SK-N-SH (cell line): Measurements from ENCODE around the gene CIBAR2. TPM values are rescaled to one million over a fixed set of nuclear protein-coding genes. Genes with fewer than 3 reads are reported as not detected.

Experiments used
- CTCF ChIA-PET: fragments of 300-600, 350-600 bp; formaldehyde crosslinking; extraction: SDS; loops from one replicate; lab custom pipeline; 2021; lab: Yijun Ruan, JAX
- POLR2A ChIA-PET: fragments of 350-600 bp; sonication (Branson Sonifier 250); formaldehyde crosslinking; extraction: SDS; loops from one replicate; lab custom pipeline; 2020; ENCODE audit warnings: antibody characterized with exemption, inconsistent platforms; lab: Yijun Ruan, JAX
- DNase-seq: peaks from one replicate; pipeline ENCODE4 v3.0.0; 2012
- H2AFZ ChIP-seq: fragments of 200-600 bp; sonication (generic); 2 replicates; pipeline ENCODE4 v1.8.1; 2016; ENCODE audit warnings: antibody characterized with exemption, mild to moderate bottlenecking, low read depth
- H3F3A ChIP-seq: fragments of 200-600 bp; sonication (generic); replicated peaks from 2 replicates; pipeline ENCODE3; 2016; ENCODE audit warnings: antibody characterized with exemption, mild to moderate bottlenecking; ENCODE audit not compliant: insufficient read depth
- H3K27ac ChIP-seq, 2 experiments: fragments of 200-500 bp in 1 of 2; fragments of 200-600 bp in 1 of 2; sonication (Bioruptor generic) in 1 of 2; sonication (generic), shearing (Covaris generic) in 1 of 2; 2 replicates each; pipeline versions ENCODE4 v1.5.1 to v1.6.1; 2014 to 2016; ENCODE audit warnings: low read depth in 2 of 2, inconsistent platforms in 1 of 2, low read length in 1 of 2, mild to moderate bottlenecking in 1 of 2, mixed read lengths in 1 of 2
- H3K27me3 ChIP-seq: fragments of 200-600 bp; sonication (generic), shearing (Covaris generic); 2 replicates; pipeline ENCODE4 v1.6.1; 2016; ENCODE audit warnings: mixed run types; ENCODE audit not compliant: insufficient read depth
- H3K36me3 ChIP-seq, 2 experiments: fragments of 200-500 bp in 1 of 2; fragments of 200-600 bp in 1 of 2; sonication (Bioruptor generic) in 1 of 2; sonication (generic) in 1 of 2; replicated peaks in 1 of 2; 2 replicates each; pipeline versions ENCODE3 to v1.5.1; 2014 to 2016; ENCODE audit warnings: low read length in 1 of 2, mild to moderate bottlenecking in 1 of 2; ENCODE audit not compliant: insufficient read depth in 2 of 2, control insufficient read depth in 1 of 2
- H3K4me1 ChIP-seq, 2 experiments: fragments of 200-500 bp in 1 of 2; fragments of 200-600 bp in 1 of 2; sonication (Bioruptor generic) in 1 of 2; sonication (generic), shearing (Covaris generic) in 1 of 2; 2 replicates each; pipeline versions ENCODE4 v1.5.1 to v1.6.1; 2014 to 2016; ENCODE audit warnings: low read depth in 1 of 2, low read length in 1 of 2, mixed run types in 1 of 2; ENCODE audit not compliant: insufficient read depth in 2 of 2, control insufficient read depth in 1 of 2
- H3K4me2 ChIP-seq: fragments of 200-600 bp; sonication (generic), shearing (Covaris generic); 2 replicates; pipeline ENCODE4 v1.6.1; 2017; ENCODE audit warnings: mixed run types
- H3K4me3 ChIP-seq, 2 experiments: fragments of 200-500 bp in 1 of 2; fragments of 200-600 bp in 1 of 2; sonication (Bioruptor generic) in 1 of 2; sonication (generic), shearing (Covaris generic) in 1 of 2; 2 replicates each; pipeline versions ENCODE4 v1.5.1 to v1.8.1; 2014 to 2016; ENCODE audit warnings: low read depth in 2 of 2, inconsistent platforms in 1 of 2, low read length in 1 of 2, mild to moderate bottlenecking in 1 of 2, mixed read lengths in 1 of 2, moderate library complexity in 1 of 2
- H3K79me2 ChIP-seq: fragments of 200-600 bp; sonication (generic); 2 replicates; pipeline ENCODE4 v1.8.1; 2017; ENCODE audit warnings: mild to moderate bottlenecking; ENCODE audit not compliant: insufficient read depth
- H3K9ac ChIP-seq: fragments of 200-600 bp; sonication (generic); 2 replicates; pipeline ENCODE4 v1.6.1; 2017; ENCODE audit warnings: mixed run types
- H3K9me2 ChIP-seq: fragments of 200-600 bp; sonication (generic); 2 replicates; pipeline ENCODE4 v1.6.1; 2017; ENCODE audit warnings: mixed run types
- H3K9me3 ChIP-seq: fragments of 200-600 bp; sonication (generic); 2 replicates; pipeline ENCODE4 v1.6.1; 2017; ENCODE audit warnings: mixed run types, mild to moderate bottlenecking, moderate library complexity
- H4K20me1 ChIP-seq: fragments of 200-600 bp; sonication (generic); 2 replicates; pipeline ENCODE4 v1.6.1; 2017; ENCODE audit warnings: mild to moderate bottlenecking, mixed run types; ENCODE audit not compliant: insufficient read depth
- CHD2 ChIP-seq: fragments of 150-350 bp; IDR thresholded peaks from 2 replicates; pipeline ENCODE4 v1.6.1; 2018; ENCODE audit warnings: low read length; ENCODE audit not compliant: partially characterized antibody
- ELF1 ChIP-seq: IDR thresholded peaks from 2 replicates; pipeline ENCODE4 v1.4.0; 2012
- EZH2phosphoT487 ChIP-seq: fragments of 200-600 bp; sonication (generic); IDR thresholded peaks from 2 replicates; pipeline ENCODE4 v1.6.1; 2017; ENCODE audit warnings: low read depth, mixed run types, mild to moderate bottlenecking, antibody characterized with exemption, moderate library complexity, borderline replicate concordance
- FOXJ3 ChIP-seq: sonication (generic); formaldehyde crosslinking; IDR thresholded peaks from 2 replicates; pipeline ENCODE4 v1.5.1; 2020; ENCODE audit warnings: mild to moderate bottlenecking, missing genetic modification reagents
- FOXM1 ChIP-seq: IDR thresholded peaks from 2 replicates; pipeline ENCODE4 v1.4.0; 2012; ENCODE audit warnings: low read depth, mild to moderate bottlenecking
- JUND ChIP-seq: IDR thresholded peaks from 2 replicates; pipeline ENCODE4 v1.4.0; 2012
- RAD21 ChIP-seq: IDR thresholded peaks from 2 replicates; pipeline ENCODE4 v1.6.1; 2012; ENCODE audit warnings: mild to moderate bottlenecking, low read length
- RFX5 ChIP-seq: IDR thresholded peaks from 2 replicates; pipeline ENCODE4 v1.6.1; 2012; ENCODE audit warnings: mild to moderate bottlenecking, improper control_type of control experiment, low read length
- RXRA ChIP-seq: IDR thresholded peaks from 2 replicates; pipeline ENCODE4 v1.4.0; 2012; ENCODE audit warnings: low read depth, mild to moderate bottlenecking, borderline replicate concordance
- SMC3 ChIP-seq: IDR thresholded peaks from 2 replicates; pipeline ENCODE4 v1.6.1; 2012; ENCODE audit warnings: low read depth, low read length, improper control_type of control experiment
- TEAD4 ChIP-seq: IDR thresholded peaks from 2 replicates; pipeline ENCODE4 v1.4.0; 2012; ENCODE audit warnings: mild to moderate bottlenecking, borderline replicate concordance; ENCODE audit not compliant: insufficient read depth
- YY1 ChIP-seq: IDR thresholded peaks from 2 replicates; pipeline ENCODE4 v1.4.0; 2012; ENCODE audit warnings: low read depth, mild to moderate bottlenecking
- WGBS: methylation state at CpG from one replicate; pipeline ENCODE4 v1.1.6; 2017; ENCODE audit warnings: low lambda C conversion rate; 5-methylcytosine and 5-hydroxymethylcytosine counted together
- polyA plus RNA-seq, 3 experiments: library from polyadenylated mRNA; depleted of rRNA; stranded (reverse); fragments of >200 nt; gene quantifications; 2 replicates each; pipeline ENCODE4 v1.2.3, GENCODE V29; 2012
- TF ChIP-seq, protein P1 (sequence below): IDR thresholded peaks from 2 replicates; pipeline ENCODE4 v1.4.0; 2012; ENCODE audit warnings: low read depth, borderline replicate concordance
- TF ChIP-seq, protein P2 (sequence below): IDR thresholded peaks from 2 replicates; pipeline ENCODE4 v1.6.1; 2012; ENCODE audit warnings: mild to moderate bottlenecking, low read depth, low read length, moderate library complexity
- TF ChIP-seq, protein P3 (sequence below): IDR thresholded peaks from 2 replicates; pipeline ENCODE4 v1.4.0; 2012; ENCODE audit warnings: low read depth, borderline replicate concordance
- TF ChIP-seq, protein P4 (sequence below): IDR thresholded peaks from 2 replicates; pipeline ENCODE4 v1.4.0; 2012; ENCODE audit warnings: low read depth

The CIBAR2 gene
- polyA plus RNA-seq, 1 of the 3 experiments (the other 2 are of a cell fraction) = 0.15 TPM

DNA sequence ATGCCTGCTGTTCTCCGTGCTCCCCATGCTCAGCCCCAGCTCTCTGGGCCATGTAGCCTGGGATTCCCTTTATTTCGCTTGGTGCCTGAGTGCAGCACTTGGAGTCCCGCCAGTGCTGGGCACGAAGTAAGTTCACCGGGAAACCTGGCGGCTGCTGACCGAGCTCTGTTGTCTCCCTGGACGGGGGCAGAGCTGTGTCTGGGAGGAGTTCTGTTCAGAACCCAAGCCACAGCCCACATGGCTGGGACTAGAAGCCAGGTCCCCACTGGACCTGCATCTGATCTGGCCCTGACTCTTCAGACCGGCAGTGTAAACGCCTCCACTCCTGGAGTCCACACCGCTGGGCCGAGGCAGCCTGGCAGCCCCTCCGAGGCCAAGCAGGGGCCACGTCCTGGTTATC lies 37.5 kb upstream of the CIBAR2 start:
- H2AFZ ChIP-seq = no peak overlapping the region
- no peak overlapping the region for H3K9ac ChIP-seq
- TF ChIP-seq TEAD4 (no peak), SMC3 (no peak), RXRA (no peak), FOXJ3 (CRISPR knock-in tag) (no peak), CHD2 (no peak), RFX5 (no peak), ELF1 (no peak), YY1 (no peak), FOXM1 (no peak), EZH2phosphoT487 (no peak), JUND (no peak), RAD21 (no peak)
- TF ChIP-seq, protein P1, sequence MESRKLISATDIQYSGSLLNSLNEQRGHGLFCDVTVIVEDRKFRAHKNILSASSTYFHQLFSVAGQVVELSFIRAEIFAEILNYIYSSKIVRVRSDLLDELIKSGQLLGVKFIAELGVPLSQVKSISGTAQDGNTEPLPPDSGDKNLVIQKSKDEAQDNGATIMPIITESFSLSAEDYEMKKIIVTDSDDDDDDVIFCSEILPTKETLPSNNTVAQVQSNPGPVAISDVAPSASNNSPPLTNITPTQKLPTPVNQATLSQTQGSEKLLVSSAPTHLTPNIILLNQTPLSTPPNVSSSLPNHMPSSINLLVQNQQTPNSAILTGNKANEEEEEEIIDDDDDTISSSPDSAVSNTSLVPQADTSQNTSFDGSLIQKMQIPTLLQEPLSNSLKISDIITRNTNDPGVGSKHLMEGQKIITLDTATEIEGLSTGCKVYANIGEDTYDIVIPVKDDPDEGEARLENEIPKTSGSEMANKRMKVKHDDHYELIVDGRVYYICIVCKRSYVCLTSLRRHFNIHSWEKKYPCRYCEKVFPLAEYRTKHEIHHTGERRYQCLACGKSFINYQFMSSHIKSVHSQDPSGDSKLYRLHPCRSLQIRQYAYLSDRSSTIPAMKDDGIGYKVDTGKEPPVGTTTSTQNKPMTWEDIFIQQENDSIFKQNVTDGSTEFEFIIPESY = no peak
- TF ChIP-seq, protein P2, sequence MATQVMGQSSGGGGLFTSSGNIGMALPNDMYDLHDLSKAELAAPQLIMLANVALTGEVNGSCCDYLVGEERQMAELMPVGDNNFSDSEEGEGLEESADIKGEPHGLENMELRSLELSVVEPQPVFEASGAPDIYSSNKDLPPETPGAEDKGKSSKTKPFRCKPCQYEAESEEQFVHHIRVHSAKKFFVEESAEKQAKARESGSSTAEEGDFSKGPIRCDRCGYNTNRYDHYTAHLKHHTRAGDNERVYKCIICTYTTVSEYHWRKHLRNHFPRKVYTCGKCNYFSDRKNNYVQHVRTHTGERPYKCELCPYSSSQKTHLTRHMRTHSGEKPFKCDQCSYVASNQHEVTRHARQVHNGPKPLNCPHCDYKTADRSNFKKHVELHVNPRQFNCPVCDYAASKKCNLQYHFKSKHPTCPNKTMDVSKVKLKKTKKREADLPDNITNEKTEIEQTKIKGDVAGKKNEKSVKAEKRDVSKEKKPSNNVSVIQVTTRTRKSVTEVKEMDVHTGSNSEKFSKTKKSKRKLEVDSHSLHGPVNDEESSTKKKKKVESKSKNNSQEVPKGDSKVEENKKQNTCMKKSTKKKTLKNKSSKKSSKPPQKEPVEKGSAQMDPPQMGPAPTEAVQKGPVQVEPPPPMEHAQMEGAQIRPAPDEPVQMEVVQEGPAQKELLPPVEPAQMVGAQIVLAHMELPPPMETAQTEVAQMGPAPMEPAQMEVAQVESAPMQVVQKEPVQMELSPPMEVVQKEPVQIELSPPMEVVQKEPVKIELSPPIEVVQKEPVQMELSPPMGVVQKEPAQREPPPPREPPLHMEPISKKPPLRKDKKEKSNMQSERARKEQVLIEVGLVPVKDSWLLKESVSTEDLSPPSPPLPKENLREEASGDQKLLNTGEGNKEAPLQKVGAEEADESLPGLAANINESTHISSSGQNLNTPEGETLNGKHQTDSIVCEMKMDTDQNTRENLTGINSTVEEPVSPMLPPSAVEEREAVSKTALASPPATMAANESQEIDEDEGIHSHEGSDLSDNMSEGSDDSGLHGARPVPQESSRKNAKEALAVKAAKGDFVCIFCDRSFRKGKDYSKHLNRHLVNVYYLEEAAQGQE = no peak
- TF ChIP-seq, protein P3, sequence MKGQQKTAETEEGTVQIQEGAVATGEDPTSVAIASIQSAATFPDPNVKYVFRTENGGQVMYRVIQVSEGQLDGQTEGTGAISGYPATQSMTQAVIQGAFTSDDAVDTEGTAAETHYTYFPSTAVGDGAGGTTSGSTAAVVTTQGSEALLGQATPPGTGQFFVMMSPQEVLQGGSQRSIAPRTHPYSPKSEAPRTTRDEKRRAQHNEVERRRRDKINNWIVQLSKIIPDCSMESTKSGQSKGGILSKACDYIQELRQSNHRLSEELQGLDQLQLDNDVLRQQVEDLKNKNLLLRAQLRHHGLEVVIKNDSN = no peak
- TF ChIP-seq, protein P4, sequence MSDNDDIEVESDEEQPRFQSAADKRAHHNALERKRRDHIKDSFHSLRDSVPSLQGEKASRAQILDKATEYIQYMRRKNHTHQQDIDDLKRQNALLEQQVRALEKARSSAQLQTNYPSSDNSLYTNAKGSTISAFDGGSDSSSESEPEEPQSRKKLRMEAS = no peak
- TF ChIP-seq, all 33 proteins: peak for 0
- H3K4me3 ChIP-seq = no peak overlapping the region
- no peaks in the 10 kb centered on the region for H3K79me2 ChIP-seq
- H3F3A ChIP-seq = no peaks in the 10 kb centered on the region
- no peak overlapping the region; a peak in 1 of 4 replicates for H3K27ac ChIP-seq
- H3K27me3 ChIP-seq = no peaks in the 10 kb centered on the region
- DNase-seq = no peak
- no peaks in the 10 kb centered on the region for H3K36me3 ChIP-seq
- no peaks in the 10 kb centered on the region for H4K20me1 ChIP-seq
- ChIA-PET CTCF (interaction anchor here (1.1 to 2.3 kb wide), 4 partner anchors 14 to 103 kb away, joined by 4 to 15 read pairs (median 6); no protein-coding TSS in a partner anchor), POLR2A (no interaction called here)
- peaks cover 6 to 59% of the 10 kb centered on the region in 2 experiments for H3K4me1 ChIP-seq
- no peak overlapping the region for H3K4me2 ChIP-seq
- 92% methylated on average over 8 of the region's 14 CpGs for WGBS
- H3K9me2 ChIP-seq = no peaks in the 10 kb centered on the region
- no peaks in the 10 kb centered on the region for H3K9me3 ChIP-seq
